ENCODE data around the gene CCDC86. TPM values are rescaled to one million over a fixed set of nuclear protein-coding genes. Genes with fewer than 3 reads are reported as not detected.

Gene CCDC86
- total RNA-seq, 2 experiments from 2014 or later, result 15.3 to 16.5 TPM

DNA sequence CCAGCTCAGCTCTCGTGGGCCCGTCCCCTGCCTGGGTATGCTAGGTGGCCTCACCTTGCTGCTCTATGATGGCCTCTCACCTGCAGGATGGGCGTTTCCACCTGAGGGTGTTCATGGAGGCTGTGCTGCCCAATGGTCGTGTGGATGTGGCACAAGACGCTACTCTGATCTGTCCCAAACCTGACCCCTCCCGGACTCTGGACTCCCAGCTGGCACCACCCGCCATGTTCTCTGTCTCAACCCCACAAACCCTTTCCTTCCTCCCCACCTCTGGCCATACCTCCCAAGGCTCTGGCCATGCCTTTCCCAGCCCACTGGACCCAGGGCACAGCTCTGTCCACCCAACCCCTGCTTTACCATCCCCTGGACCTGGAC lies 27.5 kb downstream of the CCDC86 start:
- Mint-ChIP-seq H3K4me1 (peaks cover 75% of the 10 kb centered on the region), H3K36me3 (ENCODE audit: low read depth) (no peaks in the 10 kb centered on the region), H3K9me3 (no peaks in the 10 kb centered on the region), H3K27me3 (peaks cover 1% of the 10 kb centered on the region), H3K27ac (peak overlapping the region; percentile 4), H3K4me3 (no peak overlapping the region)
- DNase-seq, result no peak
- POLR2A ChIA-PET, result interaction anchor here (0.9 kb wide), 1 partner anchor 36 kb away, joined by 4 read pairs; no protein-coding TSS in a partner anchor
- CTCF ChIA-PET, result interaction anchor here (1.1 to 4.7 kb wide), 4 partner anchors 9 to 38 kb away, joined by 3 to 25 read pairs (median 9); no protein-coding TSS in a partner anchor

DNA sequence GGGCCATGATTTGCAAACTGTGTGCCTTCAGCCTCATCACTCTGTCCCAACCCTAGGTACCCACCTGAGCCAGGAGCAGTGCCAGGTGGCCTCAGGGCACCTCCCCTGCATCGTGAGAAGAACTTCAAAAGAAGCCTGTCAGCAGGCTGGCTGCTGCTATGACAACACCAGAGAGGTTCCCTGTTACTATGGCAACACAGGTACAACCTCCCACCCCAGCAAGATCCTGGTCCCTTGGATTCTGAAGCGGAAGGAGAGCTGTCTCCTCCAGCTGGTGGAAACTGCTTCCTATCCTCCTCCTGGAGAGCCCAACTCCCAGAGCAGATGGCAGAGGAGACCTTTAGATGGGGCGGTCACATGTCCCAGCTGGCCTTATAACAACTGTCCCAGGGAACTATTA lies 28.4 kb downstream of the CCDC86 start:
- no peak for DNase-seq
- no peak overlapping the region for H3K4me3 Mint-ChIP-seq
- no peaks in the 10 kb centered on the region for H3K36me3 Mint-ChIP-seq (ENCODE audit: low read depth)
- no peak overlapping the region for H3K27ac Mint-ChIP-seq
- CTCF ChIA-PET, result interaction anchor here (1.3 to 4.7 kb wide), 3 partner anchors 17 to 39 kb away, joined by 3 to 25 read pairs (median 16); no protein-coding TSS in a partner anchor
- no peaks in the 10 kb centered on the region for H3K27me3 Mint-ChIP-seq
- no peaks in the 10 kb centered on the region for H3K9me3 Mint-ChIP-seq
- H3K4me1 Mint-ChIP-seq, result peaks cover 71% of the 10 kb centered on the region
- POLR2A ChIA-PET, result interaction anchor here (0.9 to 1.8 kb wide), 4 partner anchors 19 to 35 kb away, joined by 4 to 10 read pairs (median 6); no protein-coding TSS in a partner anchor

DNA sequence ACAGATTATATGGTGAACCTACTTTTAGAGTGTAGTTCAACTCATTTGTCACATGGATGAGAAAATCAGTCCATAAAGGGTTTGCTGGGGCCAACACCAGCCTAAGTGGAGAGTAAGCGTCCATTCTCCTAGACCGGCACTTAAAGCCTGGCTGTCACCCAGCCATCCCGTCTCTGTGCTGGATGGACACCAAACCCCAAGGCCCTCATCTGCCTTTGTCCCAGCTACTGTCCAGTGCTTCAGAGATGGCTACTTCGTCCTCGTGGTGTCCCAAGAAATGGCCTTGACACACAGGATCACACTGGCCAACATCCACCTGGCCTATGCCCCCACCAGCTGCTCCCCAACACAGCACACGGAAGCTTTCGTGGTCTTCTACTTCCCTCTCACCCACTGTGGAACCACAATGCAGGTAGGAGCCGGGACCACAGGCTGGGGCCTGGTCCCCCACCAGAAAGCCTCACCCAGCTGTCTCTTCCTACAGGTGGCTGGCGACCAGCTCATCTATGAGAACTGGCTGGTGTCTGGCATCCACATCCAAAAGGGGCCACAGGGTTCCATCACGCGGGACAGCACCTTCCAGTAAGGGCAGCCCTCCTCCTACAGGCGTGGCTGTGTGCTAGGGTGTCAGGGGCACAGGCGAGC lies 28.9 kb downstream of the CCDC86 start:
- H3K4me1 Mint-ChIP-seq, result peaks cover 68% of the 10 kb centered on the region
- peak overlapping the region; percentile 61 for H3K27ac Mint-ChIP-seq
- no peaks in the 10 kb centered on the region for H3K9me3 Mint-ChIP-seq
- H3K4me3 Mint-ChIP-seq, result no peak overlapping the region
- H3K36me3 Mint-ChIP-seq (ENCODE audit: low read depth), result no peaks in the 10 kb centered on the region
- ChIA-PET POLR2A (interaction anchor here (1.0 to 1.8 kb wide), 5 partner anchors 17 to 35 kb away, joined by 3 to 10 read pairs (median 5); no protein-coding TSS in a partner anchor), CTCF (interaction anchor here (1.4 to 4.7 kb wide), 4 partner anchors 10 to 43 kb away, joined by 3 to 25 read pairs (median 10); partner anchors contain the start of gene TMEM109)
- no peaks in the 10 kb centered on the region for H3K27me3 Mint-ChIP-seq
- DNase-seq, result no peak

DNA sequence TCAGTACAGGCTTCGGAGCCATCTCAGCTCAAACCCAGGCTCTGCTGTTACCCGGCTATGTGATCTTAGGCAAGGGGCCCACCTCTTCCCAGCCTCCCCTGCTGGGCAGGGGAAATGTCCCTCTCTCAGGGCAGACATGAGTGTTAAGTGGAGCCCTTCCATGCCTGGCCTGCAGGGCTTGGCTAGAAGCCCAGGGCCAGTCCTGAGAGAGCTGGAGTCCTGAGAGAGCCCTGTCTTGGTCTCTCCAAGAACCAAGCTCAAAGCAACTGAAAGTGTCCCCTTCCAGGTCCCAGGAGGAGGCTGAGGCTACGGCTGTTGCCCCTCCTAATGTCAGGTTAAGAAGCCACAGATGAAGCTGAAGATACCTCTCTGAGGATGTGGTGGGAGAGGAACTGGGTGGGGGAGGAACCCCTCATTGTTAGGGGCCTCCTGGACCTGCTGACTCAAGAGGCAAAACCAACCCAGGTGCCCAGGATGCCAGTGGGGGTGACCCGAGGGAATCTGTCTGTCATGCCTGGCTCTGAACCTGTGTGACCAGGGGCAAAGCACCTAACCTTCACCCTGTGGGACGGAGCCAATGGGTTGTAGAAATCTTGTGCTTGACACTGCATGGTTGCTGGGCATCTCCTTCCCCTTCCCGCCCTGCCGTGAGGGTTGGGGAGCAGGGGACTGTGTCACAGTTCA lies 29.6 kb downstream of the CCDC86 start:
- no peak overlapping the region for H3K4me3 Mint-ChIP-seq
- DNase-seq, result peak; percentile 35

DNA sequence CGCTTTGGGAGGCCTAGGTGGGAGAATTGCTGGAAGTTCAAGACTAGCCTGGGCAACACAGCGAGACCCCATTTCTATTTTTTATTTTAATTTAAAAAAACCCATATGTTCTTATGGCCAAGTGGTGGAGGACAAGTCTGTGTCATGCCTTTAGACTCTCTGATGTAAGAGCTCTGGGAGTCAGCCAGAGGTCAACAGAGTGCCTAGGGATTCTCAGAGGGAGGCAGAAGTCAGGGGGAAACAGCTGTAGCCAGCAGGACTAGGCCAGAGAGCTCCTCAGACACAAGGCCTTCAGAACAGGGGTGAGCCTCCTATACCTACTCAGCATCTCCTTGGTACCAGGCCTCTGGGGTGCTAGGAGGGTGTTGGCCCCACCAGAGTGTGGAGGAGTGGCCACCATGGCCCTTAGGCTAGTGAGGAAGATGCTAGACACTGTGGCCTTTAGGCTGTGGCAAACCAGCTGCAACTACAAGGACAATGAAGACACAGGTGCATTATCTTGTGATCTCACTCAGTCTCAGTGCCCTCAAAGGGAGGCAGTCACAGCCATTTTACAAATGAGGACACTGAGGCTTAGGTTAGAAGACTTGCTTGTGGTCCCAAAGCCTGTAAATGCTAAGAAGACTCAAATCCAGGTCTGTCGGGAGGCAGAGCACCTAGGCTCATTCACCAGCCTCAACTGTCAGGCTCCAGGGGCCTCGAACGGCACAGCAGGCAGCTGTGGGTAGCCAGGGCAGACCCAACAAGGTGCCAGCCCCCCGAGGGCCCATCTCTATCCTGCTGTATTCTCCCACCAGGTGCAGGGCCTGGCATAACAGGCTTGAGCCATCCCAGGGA lies 30.4 kb downstream of the CCDC86 start:
- H3K9me3 Mint-ChIP-seq, result no peaks in the 10 kb centered on the region
- H3K27ac Mint-ChIP-seq, result peak overlapping the region; percentile 61
- no peak overlapping the region for H3K4me3 Mint-ChIP-seq
- POLR2A ChIA-PET, result interaction anchor here (1.1 to 2.0 kb wide), 7 partner anchors 9 to 41 kb away, joined by 3 to 8 read pairs (median 5); partner anchors contain the start of gene PTGDR2
- H3K4me1 Mint-ChIP-seq, result peaks cover 61% of the 10 kb centered on the region
- H3K27me3 Mint-ChIP-seq, result no peaks in the 10 kb centered on the region
- DNase-seq, result no peak
- no peaks in the 10 kb centered on the region for H3K36me3 Mint-ChIP-seq (ENCODE audit: low read depth)
- CTCF ChIA-PET, result interaction anchor here (1.4 to 4.7 kb wide), 5 partner anchors 11 to 41 kb away, joined by 3 to 25 read pairs (median 5); partner anchors contain the start of gene TMEM109

More for the DNA sequence above, 29.6 kb downstream of the CCDC86 start:
- Mint-ChIP-seq H3K4me1 (peaks cover 64% of the 10 kb centered on the region), H3K36me3 (ENCODE audit: low read depth) (no peaks in the 10 kb centered on the region), H3K9me3 (no peaks in the 10 kb centered on the region), H3K27ac (peak overlapping the region; percentile 61), H3K27me3 (no peaks in the 10 kb centered on the region)
- ChIA-PET POLR2A (interaction anchor here (1.0 to 2.0 kb wide), 9 partner anchors 10 to 40 kb away, joined by 3 to 10 read pairs (median 5); partner anchors contain the start of gene PTGDR2), CTCF (interaction anchor here (1.4 to 4.7 kb wide), 4 partner anchors 11 to 42 kb away, joined by 3 to 25 read pairs (median 10); partner anchors contain the start of gene TMEM109)

DNA sequence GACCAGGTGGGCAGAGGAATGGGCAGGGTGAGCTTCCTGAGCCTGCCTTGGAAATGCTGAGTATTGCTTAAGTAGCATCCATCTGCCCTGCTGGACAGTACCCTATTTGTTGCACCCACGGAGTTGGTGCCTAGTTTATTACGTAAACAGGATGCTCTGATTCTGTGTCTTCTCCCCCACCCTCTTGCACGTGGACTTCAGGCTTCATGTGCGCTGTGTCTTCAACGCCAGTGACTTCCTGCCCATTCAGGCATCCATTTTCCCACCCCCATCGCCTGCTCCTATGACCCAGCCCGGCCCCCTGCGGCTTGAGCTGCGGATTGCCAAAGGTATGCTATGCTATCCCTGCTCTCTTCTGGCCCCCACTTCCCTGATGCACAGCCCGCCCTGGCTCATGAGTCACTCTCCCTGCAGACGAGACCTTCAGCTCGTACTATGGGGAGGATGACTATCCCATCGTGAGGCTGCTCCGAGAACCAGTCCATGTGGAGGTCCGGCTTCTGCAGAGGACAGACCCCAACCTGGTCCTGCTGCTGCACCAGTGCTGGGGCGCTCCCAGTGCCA lies 31.1 kb downstream of the CCDC86 start:
- Mint-ChIP-seq H3K27me3 (no peaks in the 10 kb centered on the region), H3K27ac (no peak overlapping the region), H3K9me3 (no peaks in the 10 kb centered on the region), H3K4me3 (no peak overlapping the region), H3K36me3 (ENCODE audit: low read depth) (peaks cover 4% of the 10 kb centered on the region), H3K4me1 (peaks cover 61% of the 10 kb centered on the region)
- DNase-seq, result no peak
- ChIA-PET CTCF (interaction anchor here (1.3 to 4.7 kb wide), 3 partner anchors 15 to 42 kb away, joined by 5 to 25 read pairs (median 5); no protein-coding TSS in a partner anchor), POLR2A (interaction anchor here (1.1 to 2.0 kb wide), 5 partner anchors 8 to 41 kb away, joined by 3 to 8 read pairs (median 5); partner anchors contain the start of gene PTGDR2)

DNA sequence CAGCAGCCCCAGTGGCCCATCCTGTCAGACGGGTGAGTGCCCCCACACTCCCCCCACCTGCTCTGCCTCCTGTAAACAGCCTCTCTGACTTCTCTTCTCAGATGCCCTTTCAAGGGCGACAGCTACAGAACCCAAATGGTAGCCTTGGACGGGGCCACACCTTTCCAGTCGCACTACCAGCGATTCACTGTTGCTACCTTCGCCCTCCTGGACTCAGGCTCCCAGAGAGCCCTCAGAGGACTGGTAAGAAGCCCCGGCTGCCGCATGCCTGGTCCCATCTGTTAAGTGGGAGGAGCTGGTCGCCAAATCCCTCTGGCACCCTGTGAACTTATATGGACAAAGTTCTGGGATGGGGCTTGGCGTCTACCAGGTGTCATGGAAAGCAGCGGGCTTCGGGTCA lies 31.6 kb downstream of the CCDC86 start:
- no peak overlapping the region for H3K4me3 Mint-ChIP-seq
- no peak overlapping the region for H3K27ac Mint-ChIP-seq
- H3K4me1 Mint-ChIP-seq, result peaks cover 58% of the 10 kb centered on the region
- POLR2A ChIA-PET, result interaction anchor here (1.1 to 2.0 kb wide), 2 partner anchors 37 to 42 kb away, joined by 3 to 8 read pairs; no protein-coding TSS in a partner anchor
- CTCF ChIA-PET, result interaction anchor here (1.3 to 1.7 kb wide), 2 partner anchors 14 to 26 kb away, joined by 5 read pairs; no protein-coding TSS in a partner anchor
- no peaks in the 10 kb centered on the region for H3K9me3 Mint-ChIP-seq
- peaks cover 4% of the 10 kb centered on the region for H3K36me3 Mint-ChIP-seq (ENCODE audit: low read depth)
- H3K27me3 Mint-ChIP-seq, result no peaks in the 10 kb centered on the region
- DNase-seq, result no peak

DNA sequence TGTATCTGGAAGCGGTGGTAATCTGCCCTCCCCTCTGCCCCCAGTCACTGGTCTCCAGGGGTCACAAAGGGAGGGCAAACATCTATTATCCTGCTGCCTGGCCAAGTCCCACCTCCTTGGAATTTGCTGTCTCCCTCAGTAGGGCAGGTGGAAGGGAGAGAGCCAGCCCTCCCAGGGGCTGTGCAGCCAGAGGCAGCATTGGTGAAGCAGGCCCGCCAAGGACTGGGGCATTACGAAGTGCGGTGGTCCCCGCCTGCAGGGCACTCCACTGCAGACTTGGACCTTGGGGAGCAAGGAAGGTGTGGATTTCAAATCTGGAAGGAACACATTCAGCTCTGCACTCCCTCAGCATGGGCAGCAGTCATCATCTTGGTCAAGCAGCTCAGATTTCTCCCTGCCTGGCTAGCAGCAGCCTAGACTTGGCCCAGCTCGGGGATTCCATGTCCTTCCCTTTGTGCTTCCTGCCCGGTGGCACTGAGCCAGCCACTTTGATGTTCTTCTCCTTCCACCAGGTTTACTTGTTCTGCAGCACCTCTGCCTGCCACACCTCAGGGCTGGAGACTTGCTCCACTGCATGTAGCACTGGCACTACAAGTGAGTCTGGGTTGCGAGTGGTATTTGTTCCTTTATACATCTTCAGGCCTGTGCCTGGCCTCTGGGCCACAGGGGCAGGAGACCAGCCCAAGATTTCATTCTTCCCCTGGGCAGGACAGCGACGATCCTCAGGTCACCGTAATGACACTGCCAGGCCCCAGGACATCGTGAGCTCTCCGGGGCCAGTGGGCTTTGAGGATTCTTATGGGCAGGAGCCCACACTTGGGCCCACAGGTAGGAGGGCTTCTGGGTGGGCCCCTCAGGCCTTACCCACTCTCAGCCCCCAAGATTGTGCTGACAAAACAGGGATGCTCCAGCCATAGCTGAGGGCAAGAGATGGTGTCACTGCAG lies 32.8 kb downstream of the CCDC86 start:
- no peak overlapping the region for H3K4me3 Mint-ChIP-seq
- H3K36me3 Mint-ChIP-seq (ENCODE audit: low read depth), result peaks cover 9% of the 10 kb centered on the region
- ChIA-PET CTCF (interaction anchor here (1.3 to 1.7 kb wide), 2 partner anchors 13 to 25 kb away, joined by 5 read pairs; no protein-coding TSS in a partner anchor), POLR2A (interaction anchor here (1.2 kb wide), 1 partner anchor 15 kb away, joined by 4 read pairs; no protein-coding TSS in a partner anchor)
- peaks cover 47% of the 10 kb centered on the region for H3K4me1 Mint-ChIP-seq
- no peak for DNase-seq
- no peaks in the 10 kb centered on the region for H3K27me3 Mint-ChIP-seq
- no peak overlapping the region for H3K27ac Mint-ChIP-seq
- no peaks in the 10 kb centered on the region for H3K9me3 Mint-ChIP-seq

DNA sequence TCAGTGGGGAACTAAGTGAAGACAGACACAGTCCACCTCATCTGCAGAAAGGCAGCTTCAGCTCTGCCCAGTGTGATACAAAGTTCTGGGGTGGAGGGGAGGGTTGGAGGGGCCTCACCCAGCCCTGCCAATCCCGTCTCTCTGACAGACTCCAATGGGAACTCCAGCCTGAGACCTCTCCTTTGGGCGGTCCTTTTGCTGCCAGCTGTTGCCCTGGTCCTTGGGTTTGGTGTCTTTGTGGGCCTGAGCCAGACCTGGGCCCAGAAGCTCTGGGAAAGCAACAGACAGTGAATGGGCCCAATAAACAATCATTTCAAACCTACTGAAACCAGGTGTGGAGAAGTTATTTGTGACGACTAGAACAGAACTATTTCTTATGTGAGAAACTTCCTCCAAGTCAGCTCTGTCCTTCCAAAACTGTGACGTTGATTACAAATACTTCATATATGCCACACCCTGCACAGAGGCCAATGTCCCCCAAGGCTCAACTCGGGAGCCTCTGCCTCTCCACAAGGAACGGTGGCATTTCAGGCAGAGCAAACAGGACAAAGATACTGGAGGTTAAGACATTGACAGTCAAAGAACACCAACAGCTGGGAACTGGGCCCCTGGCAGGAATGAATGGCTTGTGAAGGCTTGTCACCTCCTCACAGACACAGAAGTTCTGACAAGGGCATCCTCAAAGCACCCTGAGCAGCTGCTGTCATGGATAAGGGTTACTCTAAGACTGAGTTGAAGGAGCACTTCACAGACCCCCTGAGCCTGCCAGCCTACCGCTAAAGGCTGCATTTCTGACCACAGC lies 33.7 kb downstream of the CCDC86 start:
- Mint-ChIP-seq H3K27ac (no peak overlapping the region), H3K27me3 (no peaks in the 10 kb centered on the region), H3K9me3 (no peaks in the 10 kb centered on the region), H3K4me3 (no peak overlapping the region), H3K36me3 (ENCODE audit: low read depth) (peaks cover 10% of the 10 kb centered on the region), H3K4me1 (peaks cover 40% of the 10 kb centered on the region)
- CTCF ChIA-PET, result interaction anchor here (2.8 kb wide), 1 partner anchor 13 kb away, joined by 14 read pairs; no protein-coding TSS in a partner anchor
- no peak for DNase-seq
- POLR2A ChIA-PET, result interaction anchor here (1.2 kb wide), 1 partner anchor 14 kb away, joined by 4 read pairs; no protein-coding TSS in a partner anchor

DNA sequence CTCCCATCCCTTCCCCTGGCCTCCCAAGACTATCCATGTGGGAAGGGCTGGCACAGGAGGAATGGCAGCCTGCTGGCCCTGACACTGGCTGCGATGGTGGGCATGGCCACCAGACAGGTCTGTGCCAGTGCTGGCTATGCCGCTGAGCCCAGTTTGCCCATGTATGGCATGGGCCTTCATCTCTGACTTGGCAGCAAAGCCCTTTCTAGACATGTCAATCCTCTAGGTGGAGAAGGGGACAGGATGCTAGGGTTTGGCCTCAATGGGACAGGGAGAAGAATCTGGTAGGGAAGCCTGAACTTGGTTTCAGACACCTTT lies 34.2 kb downstream of the CCDC86 start:
- no peak for DNase-seq
- ChIA-PET CTCF (interaction anchor here (2.8 kb wide), 1 partner anchor 12 kb away, joined by 14 read pairs; no protein-coding TSS in a partner anchor), POLR2A (interaction anchor here (1.2 to 1.6 kb wide), 2 partner anchors 12 to 13 kb away, joined by 3 to 4 read pairs; no protein-coding TSS in a partner anchor)
- Mint-ChIP-seq H3K27me3 (no peaks in the 10 kb centered on the region), H3K9me3 (no peaks in the 10 kb centered on the region), H3K4me1 (peaks cover 34% of the 10 kb centered on the region), H3K4me3 (no peak overlapping the region), H3K27ac (no peak overlapping the region), H3K36me3 (ENCODE audit: low read depth) (peaks cover 15% of the 10 kb centered on the region)

Measured in activated CD4-positive, alpha-beta memory T cell treated with anti-CD3 and anti-CD28 coated beads, Interleukin-2, amount 10 ng/mL, durations not matched to agents 7 days and 5 days (primary cell).